ENCODE measurements around the gene CCDC17. TPM values are rescaled to one million over a fixed set of nuclear protein-coding genes. Genes with fewer than 3 reads are reported as not detected.
"Not testable (repeated sequence)": the region's sequence is repeated elsewhere in the genome, so short reads cannot be mapped to it uniquely, and the experiment has no call there.

The CCDC17 gene
- total RNA-seq, 1 experiment from 2014 or later: 1.3 TPM

DNA sequence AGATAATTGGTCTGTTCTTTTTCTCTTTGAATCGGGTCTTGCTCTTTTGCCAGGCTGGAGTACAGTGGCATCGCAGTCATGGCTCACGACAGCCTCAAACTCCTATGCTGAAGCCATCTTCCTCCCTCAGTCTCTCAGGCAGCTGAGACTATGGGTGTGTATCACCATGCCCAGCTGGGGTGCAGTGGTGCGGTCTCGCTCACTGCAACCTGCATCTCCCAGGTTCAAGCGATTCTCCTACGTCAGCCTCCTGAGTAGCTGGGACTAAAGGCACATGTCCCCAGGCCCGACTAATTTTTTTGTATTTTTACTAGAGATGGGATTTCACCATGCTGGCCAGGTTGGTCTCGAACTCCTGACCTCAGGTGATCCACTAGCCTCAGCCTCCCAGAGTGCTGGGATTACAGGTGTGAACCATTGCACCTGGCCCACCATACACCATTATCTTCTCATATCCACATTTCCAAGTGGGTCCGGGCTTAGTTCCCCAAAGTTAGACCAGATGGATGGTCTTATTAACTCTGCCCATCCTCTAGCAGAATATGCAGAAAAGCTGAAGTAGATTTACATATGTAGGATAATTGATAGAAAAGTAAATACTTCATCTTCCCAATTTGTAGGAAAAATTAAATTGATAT is 13.1 kb downstream of the CCDC17 start:
- no peak overlapping the region for H3K4me3 ChIP-seq
- no peak for DNase-seq
- H3K36me3 ChIP-seq: peaks cover 91% of the 10 kb centered on the region
- H3K27me3 ChIP-seq: no peaks in the 10 kb centered on the region
- no peak overlapping the region for H3K27ac ChIP-seq
- no peaks in the 10 kb centered on the region for H3K4me1 ChIP-seq
- H3K9me3 ChIP-seq (replicated peaks): no peaks in the 10 kb centered on the region

DNA sequence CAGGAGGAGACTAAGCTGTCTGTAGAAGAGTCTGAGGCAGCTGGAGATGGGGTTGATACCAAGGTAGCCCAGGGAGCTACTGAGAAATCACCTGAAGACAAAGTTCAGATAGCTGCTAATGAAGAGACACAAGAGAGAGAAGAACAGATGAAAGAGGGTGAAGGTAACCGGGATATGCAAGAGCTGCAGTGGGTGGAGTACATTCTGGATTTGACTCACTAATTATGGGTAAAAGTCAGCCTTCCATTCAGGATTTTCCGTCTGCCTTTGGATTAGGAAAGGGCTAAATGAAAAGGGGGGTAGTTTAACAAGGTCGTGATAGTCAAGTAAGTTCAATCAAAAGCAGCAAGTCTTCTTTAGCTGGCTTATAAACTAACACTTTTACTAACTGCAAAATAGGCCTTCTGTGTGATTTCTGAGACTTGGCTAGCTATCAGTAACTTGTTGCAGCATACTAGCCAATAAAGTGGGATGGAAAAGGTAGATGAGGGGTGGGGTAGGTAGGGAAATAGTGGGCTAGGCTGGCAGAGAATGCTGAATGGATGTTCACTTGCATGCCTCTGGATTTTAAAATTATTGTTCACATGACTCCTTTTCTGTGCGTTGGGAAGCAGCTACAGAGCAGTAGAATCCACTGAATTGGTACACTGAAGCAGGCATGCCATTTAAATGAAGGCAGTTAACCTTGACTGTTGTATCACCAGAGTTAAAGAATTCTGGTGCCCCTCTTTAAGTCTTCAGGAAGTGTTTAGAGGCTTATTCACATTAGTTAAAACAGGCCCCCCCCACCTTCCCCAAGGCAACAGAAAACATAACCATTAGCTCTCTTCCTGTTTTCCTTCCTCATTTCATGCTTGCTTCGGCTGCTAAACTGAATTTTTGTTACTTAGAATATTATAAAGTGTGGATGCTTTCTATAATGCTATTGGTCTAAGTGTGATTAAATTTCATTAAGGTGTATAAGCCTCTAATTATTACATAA is 15.4 kb downstream of the CCDC17 start:
- H3K4me3 ChIP-seq: no peak overlapping the region
- DNase-seq: no peak
- H3K4me1 ChIP-seq: no peaks in the 10 kb centered on the region
- H3K36me3 ChIP-seq: peaks cover 89% of the 10 kb centered on the region
- H3K27me3 ChIP-seq: no peaks in the 10 kb centered on the region
- H3K27ac ChIP-seq: no peak overlapping the region
- H3K9me3 ChIP-seq (replicated peaks): no peaks in the 10 kb centered on the region

DNA sequence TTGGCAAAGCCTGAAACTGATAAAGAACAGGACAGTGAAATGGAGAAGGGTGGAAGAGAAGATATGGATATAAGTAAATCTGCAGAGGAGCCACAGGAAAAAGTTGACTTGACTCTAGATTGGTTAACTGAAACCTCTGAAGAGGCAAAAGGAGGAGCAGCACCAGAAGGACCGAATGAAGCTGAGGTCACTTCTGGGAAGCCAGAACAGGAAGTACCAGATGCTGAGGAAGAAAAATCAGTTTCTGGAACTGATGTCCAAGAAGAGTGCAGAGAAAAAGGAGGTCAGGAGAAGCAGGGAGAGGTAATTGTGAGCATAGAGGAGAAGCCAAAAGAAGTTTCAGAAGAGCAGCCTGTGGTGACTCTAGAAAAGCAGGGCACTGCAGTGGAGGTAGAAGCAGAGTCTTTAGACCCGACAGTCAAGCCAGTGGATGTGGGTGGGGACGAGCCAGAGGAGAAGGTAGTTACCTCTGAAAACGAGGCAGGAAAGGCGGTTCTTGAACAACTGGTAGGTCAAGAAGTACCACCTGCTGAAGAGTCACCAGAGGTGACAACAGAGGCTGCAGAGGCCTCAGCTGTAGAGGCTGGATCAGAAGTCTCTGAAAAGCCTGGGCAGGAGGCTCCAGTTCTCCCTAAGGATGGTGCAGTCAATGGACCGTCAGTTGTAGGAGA is 16.3 kb downstream of the CCDC17 start:
- DNase-seq: no peak
- H3K27me3 ChIP-seq: no peaks in the 10 kb centered on the region
- no peak overlapping the region for H3K4me3 ChIP-seq
- peaks cover 1% of the 10 kb centered on the region; the same call in 1 of the 2 replicates for H3K4me1 ChIP-seq
- peaks cover 88% of the 10 kb centered on the region for H3K36me3 ChIP-seq
- H3K9me3 ChIP-seq (replicated peaks): no peaks in the 10 kb centered on the region
- no peak overlapping the region for H3K27ac ChIP-seq

DNA sequence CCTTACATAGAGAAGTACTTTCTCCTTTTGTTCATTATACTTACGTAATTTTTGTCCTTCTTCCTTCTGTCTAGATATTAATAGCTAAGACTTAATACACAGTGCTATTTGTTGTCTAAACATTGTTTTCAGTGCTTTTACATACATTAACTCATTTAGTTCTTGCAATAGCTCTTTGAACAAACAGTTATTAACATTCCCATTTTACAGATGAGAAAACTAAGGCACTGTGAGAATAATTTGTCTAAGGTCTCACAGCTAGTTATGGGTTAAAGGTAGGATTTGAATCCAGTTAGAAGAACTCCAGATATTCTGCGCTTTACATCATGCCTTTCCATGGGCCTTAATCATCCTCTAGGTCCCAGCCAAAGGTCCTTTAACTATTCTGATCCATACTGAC is 19.6 kb downstream of the CCDC17 start:
- DNase-seq: no peak
- H3K27ac ChIP-seq: no peak overlapping the region
- H3K27me3 ChIP-seq: no peaks in the 10 kb centered on the region
- H3K9me3 ChIP-seq (replicated peaks): no peaks in the 10 kb centered on the region
- H3K36me3 ChIP-seq: peaks cover 82% of the 10 kb centered on the region
- no peak overlapping the region for H3K4me3 ChIP-seq
- H3K4me1 ChIP-seq: peaks cover 9% of the 10 kb centered on the region

DNA sequence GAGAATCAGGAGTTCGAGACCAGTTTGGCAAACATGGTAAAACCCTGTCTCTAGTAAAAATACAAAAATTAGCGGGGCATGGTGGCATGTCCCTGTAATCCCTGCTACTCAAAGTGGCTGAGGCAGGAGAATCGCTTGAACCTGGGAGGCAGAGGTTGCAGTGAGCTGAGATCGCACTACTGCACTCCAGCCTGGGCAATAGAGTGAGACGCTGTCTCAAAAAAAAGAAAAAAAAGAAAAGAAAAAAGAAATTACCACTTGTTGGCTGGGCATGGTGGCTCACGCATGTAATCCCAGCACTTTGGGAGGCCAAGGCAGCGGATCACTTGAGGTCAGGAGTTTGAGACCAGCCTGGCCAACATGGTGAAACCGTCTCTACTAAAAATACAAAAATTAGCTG is 27.1 kb downstream of the CCDC17 start:
- H3K9me3 ChIP-seq (replicated peaks); H3K4me1 ChIP-seq; DNase-seq; H3K27me3 ChIP-seq; H3K4me3 ChIP-seq; H3K27ac ChIP-seq: not testable (repeated sequence)
- peaks cover 74% of the 10 kb centered on the region for H3K36me3 ChIP-seq

DNA sequence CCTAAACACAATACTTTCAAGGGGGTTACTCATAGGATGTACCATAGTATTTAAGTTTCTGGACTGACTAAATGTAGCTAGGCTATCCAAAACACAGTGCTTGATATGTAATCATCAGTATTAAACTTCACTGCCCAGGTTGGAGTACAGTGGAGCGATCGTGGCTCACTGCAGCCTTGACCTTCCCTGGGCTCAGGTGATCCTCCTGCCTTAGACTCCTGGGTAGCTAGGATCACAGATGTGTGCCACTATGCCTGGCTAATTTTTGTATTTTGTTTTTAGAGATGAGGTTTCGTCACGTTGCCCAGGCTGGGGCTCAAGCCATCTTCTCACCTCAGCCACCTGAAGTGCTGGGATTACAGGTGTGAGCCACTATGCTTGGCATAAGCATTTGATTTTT is 29.4 kb downstream of the CCDC17 start:
- H3K27ac ChIP-seq: no peak overlapping the region
- H3K4me3 ChIP-seq: no peak overlapping the region
- no peaks in the 10 kb centered on the region for H3K4me1 ChIP-seq
- H3K36me3 ChIP-seq: peaks cover 79% of the 10 kb centered on the region
- no peaks in the 10 kb centered on the region for H3K9me3 ChIP-seq (replicated peaks)
- no peak for DNase-seq
- H3K27me3 ChIP-seq: no peaks in the 10 kb centered on the region

DNA sequence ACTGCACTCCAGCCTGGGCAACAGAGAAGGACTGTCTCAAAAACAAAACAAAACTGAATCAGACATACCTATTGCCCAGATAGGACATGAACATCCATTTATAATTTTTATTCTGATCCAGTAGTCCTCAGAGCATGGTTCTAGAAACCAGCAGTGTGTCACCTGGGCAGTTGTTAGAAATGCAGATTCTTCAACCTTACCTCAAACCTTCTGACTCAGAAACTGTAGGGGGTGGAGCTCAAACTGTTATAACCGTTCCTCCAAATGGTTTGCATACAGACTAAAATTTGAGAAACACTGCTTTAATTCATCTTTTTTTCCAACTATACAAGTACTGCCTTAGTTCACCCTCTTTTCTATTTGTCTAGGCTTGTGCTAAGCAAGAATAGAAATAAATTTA is 34.0 kb downstream of the CCDC17 start:
- no peak overlapping the region for H3K27ac ChIP-seq
- H3K27me3 ChIP-seq: no peaks in the 10 kb centered on the region
- no peak for DNase-seq
- H3K4me3 ChIP-seq: no peak overlapping the region
- H3K9me3 ChIP-seq (replicated peaks): no peaks in the 10 kb centered on the region
- H3K36me3 ChIP-seq: peaks cover 66% of the 10 kb centered on the region
- H3K4me1 ChIP-seq: peaks cover 5% of the 10 kb centered on the region; the same call in 1 of the 2 replicates

DNA sequence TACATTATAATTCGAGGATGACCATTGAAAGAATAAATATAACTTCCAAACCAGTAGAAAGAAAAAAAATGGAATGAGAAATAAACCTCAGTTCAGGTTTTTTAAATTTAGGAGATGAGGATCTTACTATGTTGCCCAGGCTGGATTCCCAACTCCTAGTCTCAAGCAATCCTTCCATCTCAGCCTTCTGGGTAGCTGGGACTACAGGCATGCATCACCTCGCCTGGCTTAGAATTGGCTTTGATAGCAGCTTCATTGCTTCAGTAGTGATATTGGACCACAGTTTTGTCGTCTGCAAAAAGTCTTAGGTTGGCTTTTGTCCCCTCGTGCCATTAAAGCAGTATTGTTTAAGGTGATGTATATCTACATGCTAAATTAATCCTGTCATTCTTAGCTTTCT is 37.1 kb downstream of the CCDC17 start:
- Histone ChIP-seq H3K27ac (no peak overlapping the region), H3K4me3 (no peak overlapping the region), H3K9me3 (replicated peaks) (no peaks in the 10 kb centered on the region), H3K27me3 (no peaks in the 10 kb centered on the region), H3K4me1 (peaks cover 5% of the 10 kb centered on the region; the same call in 1 of the 2 replicates), H3K36me3 (peaks cover 40% of the 10 kb centered on the region)
- no peak for DNase-seq

DNA sequence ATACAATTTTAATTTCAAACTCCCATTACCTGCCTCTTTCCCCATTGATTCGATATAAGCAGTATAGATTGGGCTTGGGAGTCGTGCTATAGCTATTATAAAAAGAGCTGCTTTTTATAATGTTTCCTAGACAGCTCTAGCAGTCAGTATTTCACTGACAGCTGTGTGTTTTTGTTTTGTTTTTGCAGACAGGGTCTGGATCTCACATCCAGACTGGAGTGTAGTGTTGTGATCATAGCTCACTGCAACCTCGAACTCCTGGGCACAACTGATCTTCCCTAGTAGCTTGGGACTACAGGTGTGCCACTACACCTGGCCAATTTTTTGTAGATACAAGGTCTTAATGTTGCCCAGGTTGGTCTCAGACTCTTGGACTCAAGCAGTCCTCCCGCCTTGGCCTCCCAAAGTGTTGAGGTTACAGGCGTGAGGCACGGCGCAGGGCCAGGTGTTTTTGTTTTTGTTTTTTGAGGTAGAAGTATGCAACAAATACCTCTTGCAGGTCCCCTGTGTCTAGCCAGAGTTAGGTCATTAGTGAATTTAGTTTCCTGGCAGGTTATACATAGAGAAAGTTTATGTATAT is 38.3 kb downstream of the CCDC17 start:
- Histone ChIP-seq H3K9me3 (replicated peaks) (no peaks in the 10 kb centered on the region), H3K4me3 (peak overlapping the region; percentile 100), H3K4me1 (peaks cover 5% of the 10 kb centered on the region; the same call in 1 of the 2 replicates), H3K36me3 (peaks cover 29% of the 10 kb centered on the region), H3K27me3 (no peaks in the 10 kb centered on the region), H3K27ac (no peak overlapping the region)
- DNase-seq: no peak

DNA sequence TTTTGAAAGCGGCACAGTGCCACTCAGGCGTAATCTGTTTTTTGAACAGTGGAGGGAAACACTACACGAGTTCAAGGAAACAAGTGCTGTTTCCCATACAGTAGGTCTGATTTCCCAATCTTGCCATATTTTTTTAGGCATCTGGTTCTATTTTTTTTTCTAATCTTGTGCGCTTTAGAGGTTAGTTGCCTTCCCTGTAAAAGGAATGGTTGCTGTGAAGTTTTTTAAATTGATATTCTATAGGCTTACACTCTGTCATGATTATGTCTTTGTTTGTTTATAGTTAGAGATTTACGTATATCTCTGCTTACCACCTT is 38.8 kb downstream of the CCDC17 start:
- peak overlapping the region; percentile 100 for H3K4me3 ChIP-seq
- H3K27me3 ChIP-seq: no peaks in the 10 kb centered on the region
- peak overlapping the region; percentile 97 for H3K27ac ChIP-seq
- DNase-seq: no peak
- no peaks in the 10 kb centered on the region for H3K9me3 ChIP-seq (replicated peaks)
- peaks cover 5% of the 10 kb centered on the region; the same call in 1 of the 2 replicates for H3K4me1 ChIP-seq
- peaks cover 29% of the 10 kb centered on the region for H3K36me3 ChIP-seq

DNA sequence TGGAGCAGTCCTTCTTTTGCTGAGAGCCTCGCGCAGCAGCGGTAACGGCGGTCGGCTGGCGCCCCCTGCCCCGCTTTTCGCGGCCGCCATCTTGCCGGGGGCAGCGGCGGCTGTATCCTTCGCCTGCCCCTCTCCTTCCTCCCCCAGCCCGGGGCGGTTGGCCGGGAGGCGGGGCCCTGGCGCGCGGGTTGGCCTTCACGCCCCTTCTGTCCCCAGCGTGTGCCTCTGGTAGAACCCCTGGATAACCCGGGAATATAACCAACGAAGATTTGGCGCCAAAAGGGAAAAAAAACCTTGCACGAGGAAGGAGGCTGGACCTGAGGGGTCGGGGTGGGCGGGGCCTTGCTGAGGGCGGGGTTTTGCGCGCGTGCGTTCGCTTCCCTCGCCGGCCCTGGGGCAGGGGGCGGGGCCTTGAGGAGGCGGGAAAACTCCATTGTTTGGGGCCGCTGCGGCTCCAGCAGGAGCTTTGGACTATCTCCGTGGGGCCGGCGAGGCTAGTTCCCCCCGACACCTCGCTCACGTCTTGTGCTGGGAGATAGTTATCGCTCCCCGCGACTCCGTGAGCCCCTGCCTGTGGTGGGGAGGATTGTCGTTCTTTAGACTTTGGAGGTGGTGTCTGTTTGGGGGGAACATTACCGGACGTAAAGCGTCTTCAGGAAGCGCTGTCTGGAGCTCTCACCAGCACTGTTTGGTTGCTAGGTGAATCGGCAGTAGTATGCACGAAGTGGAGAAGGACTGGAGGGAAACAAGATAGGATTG is 39.3 kb downstream of the CCDC17 start:
- Histone ChIP-seq H3K4me3 (peak overlapping the region; percentile 100), H3K36me3 (peaks cover 24% of the 10 kb centered on the region), H3K9me3 (replicated peaks) (no peaks in the 10 kb centered on the region), H3K4me1 (peaks cover 5% of the 10 kb centered on the region; the same call in 1 of the 2 replicates), H3K27me3 (no peaks in the 10 kb centered on the region), H3K27ac (peak overlapping the region; percentile 97)
- peak; percentile 92 to 97 for DNase-seq

DNA sequence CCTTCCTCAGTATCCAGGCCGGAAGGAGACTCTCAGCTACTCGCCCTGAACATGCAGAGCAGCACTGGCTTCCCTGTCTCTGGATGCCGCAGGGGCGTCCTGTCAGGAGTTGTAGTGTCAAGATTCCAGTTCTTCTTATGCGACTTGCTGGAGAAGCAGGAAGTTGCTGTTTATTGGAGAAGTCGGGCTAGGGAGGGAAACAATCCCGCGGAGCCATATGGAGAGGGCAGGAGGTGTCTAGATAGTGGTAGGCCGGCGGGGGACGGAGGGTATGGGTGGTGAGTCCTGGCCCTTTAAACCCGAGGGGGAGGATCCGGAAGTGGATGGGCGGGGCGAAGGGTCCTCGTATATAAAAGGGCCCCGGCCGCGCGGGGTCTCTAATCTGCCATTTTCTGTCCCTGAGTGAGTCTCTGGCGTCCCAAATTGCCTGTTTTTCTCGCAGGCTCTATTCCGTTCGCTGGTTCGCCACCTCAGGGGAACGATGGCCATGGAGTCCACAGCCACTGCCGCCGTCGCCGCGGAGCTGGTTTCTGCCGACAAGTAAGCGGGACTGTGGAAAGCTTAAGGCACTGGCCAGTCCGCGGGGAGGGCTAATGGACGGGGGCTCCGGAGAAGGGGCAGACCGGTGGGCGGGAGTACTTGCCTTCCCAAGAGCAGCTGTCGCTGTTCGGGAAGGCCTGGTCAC is 40.0 kb downstream of the CCDC17 start, which contains the start of gene NASP:
NASP (plus strand) TSS at position 376 of the 685 bp plus-strand sequence; CDS start at position 482, 106 bp downstream.
- peak within 1 kb of the TSS; percentile 97 for H3K27ac ChIP-seq
- H3K27me3 ChIP-seq: no peaks in the 10 kb centered on the region
- peak; percentile 91 to 97 for DNase-seq
- peak within 1 kb of the TSS; percentile 100 for H3K4me3 ChIP-seq
- H3K9me3 ChIP-seq (replicated peaks): no peaks in the 10 kb centered on the region
- peaks cover 5% of the 10 kb centered on the region; the same call in 1 of the 2 replicates for H3K4me1 ChIP-seq
- peaks cover 16% of the 10 kb centered on the region for H3K36me3 ChIP-seq

DNA sequence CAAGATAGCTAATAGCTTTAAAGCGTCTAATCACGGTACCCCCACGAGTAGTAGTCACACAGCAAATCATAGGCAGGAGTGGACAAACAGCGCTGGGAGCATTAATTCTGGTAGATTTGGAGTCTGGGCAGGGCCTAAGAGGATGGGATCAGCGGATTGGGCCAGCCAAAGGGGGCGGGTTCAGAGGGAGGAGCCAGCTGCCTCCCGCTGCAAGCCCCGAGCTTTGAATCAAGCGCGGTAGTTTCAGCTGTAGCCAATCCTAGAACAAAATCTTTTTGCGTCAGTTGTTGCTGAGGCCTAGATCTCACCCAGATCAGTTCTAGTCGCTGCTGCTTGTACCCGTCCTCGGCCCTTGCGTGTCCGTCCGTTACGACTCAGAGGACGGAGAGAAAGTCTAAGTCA is 40.6 kb downstream of the CCDC17 start:
- H3K9me3 ChIP-seq (replicated peaks): 0 out of 2 replicates have a peak, but pooled peaks cover 5% of the 10 kb centered on the region
- peak overlapping the region; percentile 100 for H3K4me3 ChIP-seq
- peaks cover 5% of the 10 kb centered on the region; the same call in 1 of the 2 replicates for H3K4me1 ChIP-seq
- peak; percentile 97 to 99 for DNase-seq
- H3K27ac ChIP-seq: peak overlapping the region; percentile 97
- H3K36me3 ChIP-seq: peaks cover 11% of the 10 kb centered on the region; the same call in 1 of the 2 replicates
- no peaks in the 10 kb centered on the region for H3K27me3 ChIP-seq
